ENCODE results near the gene KIF26B. TPM values are rescaled to one million over a fixed set of nuclear protein-coding genes. Genes with fewer than 3 reads are reported as not detected.

KIF26B gene
- polyA plus RNA-seq, 1 donor from 2014 or later: 6.3 TPM

DNA sequence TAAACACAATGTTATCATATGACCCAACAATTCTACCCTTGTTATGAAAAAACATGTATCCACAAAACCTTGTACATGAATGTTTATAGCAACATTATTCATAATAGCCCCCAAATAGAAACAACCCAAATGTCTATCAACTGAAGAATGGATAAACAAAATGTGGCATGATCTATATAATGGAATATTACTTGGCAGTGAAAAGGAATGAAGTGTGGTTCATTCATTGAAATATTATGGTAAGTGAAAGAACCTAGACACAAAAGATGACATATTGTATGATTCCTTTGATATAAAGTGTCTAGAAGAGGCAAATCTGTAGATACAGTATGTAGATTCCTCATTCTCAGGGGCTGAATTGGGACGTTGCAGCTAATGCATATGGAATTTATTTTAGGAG lies 151.2 kb downstream of the KIF26B start:
- Histone ChIP-seq H3K4me3 (ENCODE audit: low read length) (no peak overlapping the region), H3K9ac (ENCODE audit: low read length) (no peak overlapping the region), H3K9me2 (ENCODE audit: insufficient read depth, low read length) (no peaks in the 10 kb centered on the region), H3K27ac (ENCODE audit: low read length) (no peak overlapping the region), H4K20me1 (ENCODE audit: insufficient read depth) (no peaks in the 10 kb centered on the region), H3K9me3 (ENCODE audit: low read length) (no peaks in the 10 kb centered on the region), H3K4me2 (ENCODE audit: low read length) (no peak overlapping the region), H3K27me3 (ENCODE audit: insufficient read depth, low read depth, low read length) (no peaks in the 10 kb centered on the region), H3K79me2 (replicated peaks; ENCODE audit: insufficient read depth, low read length) (no peaks in the 10 kb centered on the region), H3K36me3 (ENCODE audit: insufficient read depth, low read length) (no peaks in the 10 kb centered on the region), H2AFZ (ENCODE audit: low read depth, low read length) (no peak overlapping the region), H3F3A (ENCODE audit: insufficient read depth, low read length, poor library complexity, severe bottlenecking) (no peaks in the 10 kb centered on the region)
- TF ChIP-seq, protein P1, sequence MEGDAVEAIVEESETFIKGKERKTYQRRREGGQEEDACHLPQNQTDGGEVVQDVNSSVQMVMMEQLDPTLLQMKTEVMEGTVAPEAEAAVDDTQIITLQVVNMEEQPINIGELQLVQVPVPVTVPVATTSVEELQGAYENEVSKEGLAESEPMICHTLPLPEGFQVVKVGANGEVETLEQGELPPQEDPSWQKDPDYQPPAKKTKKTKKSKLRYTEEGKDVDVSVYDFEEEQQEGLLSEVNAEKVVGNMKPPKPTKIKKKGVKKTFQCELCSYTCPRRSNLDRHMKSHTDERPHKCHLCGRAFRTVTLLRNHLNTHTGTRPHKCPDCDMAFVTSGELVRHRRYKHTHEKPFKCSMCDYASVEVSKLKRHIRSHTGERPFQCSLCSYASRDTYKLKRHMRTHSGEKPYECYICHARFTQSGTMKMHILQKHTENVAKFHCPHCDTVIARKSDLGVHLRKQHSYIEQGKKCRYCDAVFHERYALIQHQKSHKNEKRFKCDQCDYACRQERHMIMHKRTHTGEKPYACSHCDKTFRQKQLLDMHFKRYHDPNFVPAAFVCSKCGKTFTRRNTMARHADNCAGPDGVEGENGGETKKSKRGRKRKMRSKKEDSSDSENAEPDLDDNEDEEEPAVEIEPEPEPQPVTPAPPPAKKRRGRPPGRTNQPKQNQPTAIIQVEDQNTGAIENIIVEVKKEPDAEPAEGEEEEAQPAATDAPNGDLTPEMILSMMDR (IDR thresholded peaks at IDR 0.05; ENCODE audit: poor library complexity, severe bottlenecking): no peak
- TF ChIP-seq EZH2 (IDR thresholded peaks at IDR 0.05; ENCODE audit: borderline replicate concordance, insufficient read depth, low read length, poor library complexity, severe bottlenecking) (no peak), EP300 (conservative IDR thresholded peaks at IDR 0.05; ENCODE audit: poor library complexity, severe bottlenecking) (no peak), TAF1 (IDR thresholded peaks at IDR 0.05; ENCODE audit: low read depth) (no peak), SMC3 (conservative IDR thresholded peaks at IDR 0.05; ENCODE audit: poor library complexity) (no peak), POLR2AphosphoS5 (IDR thresholded peaks at IDR 0.05) (no peak), MXI1 (conservative IDR thresholded peaks at IDR 0.05; ENCODE audit: poor library complexity, severe bottlenecking) (no peak)
- TF ChIP-seq, protein P2, sequence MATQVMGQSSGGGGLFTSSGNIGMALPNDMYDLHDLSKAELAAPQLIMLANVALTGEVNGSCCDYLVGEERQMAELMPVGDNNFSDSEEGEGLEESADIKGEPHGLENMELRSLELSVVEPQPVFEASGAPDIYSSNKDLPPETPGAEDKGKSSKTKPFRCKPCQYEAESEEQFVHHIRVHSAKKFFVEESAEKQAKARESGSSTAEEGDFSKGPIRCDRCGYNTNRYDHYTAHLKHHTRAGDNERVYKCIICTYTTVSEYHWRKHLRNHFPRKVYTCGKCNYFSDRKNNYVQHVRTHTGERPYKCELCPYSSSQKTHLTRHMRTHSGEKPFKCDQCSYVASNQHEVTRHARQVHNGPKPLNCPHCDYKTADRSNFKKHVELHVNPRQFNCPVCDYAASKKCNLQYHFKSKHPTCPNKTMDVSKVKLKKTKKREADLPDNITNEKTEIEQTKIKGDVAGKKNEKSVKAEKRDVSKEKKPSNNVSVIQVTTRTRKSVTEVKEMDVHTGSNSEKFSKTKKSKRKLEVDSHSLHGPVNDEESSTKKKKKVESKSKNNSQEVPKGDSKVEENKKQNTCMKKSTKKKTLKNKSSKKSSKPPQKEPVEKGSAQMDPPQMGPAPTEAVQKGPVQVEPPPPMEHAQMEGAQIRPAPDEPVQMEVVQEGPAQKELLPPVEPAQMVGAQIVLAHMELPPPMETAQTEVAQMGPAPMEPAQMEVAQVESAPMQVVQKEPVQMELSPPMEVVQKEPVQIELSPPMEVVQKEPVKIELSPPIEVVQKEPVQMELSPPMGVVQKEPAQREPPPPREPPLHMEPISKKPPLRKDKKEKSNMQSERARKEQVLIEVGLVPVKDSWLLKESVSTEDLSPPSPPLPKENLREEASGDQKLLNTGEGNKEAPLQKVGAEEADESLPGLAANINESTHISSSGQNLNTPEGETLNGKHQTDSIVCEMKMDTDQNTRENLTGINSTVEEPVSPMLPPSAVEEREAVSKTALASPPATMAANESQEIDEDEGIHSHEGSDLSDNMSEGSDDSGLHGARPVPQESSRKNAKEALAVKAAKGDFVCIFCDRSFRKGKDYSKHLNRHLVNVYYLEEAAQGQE (IDR thresholded peaks at IDR 0.05; ENCODE audit: borderline replicate concordance): no peak

DNA sequence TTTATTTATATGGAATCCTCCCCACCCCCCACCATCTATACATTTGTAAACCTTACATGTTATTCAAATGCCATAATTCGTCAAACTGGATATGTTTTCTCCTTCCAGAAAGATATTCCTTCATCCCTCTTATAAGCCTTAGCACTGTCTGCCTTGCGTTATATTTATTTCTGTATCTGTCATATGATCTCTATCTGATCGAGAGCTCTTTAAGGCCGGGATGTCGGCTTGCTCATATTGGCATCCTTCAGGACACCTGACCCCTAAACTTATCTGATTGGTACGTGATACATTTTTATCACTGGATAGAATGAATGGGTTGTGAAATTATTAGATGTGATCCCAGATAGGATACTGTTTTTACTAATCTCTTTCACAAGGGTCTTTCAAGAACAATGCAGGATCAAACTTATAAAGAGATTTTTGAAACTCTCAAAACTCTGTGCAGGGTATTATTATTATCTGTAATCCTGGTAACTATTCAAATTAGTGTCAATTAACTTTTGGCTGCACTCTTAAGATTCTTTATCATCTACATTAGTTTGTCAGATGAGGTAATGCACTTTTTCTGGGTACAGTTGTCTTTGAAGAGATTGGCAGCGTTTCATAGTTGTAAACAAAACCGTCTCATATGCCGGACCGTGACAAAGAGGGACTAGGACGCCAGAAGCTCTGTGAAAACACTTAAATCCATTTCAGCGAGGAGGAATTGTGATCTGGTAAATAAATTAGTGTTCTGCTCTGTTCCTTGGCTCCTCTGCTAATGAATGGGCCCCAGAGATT lies 152.0 kb downstream of the KIF26B start:
- no peaks in the 10 kb centered on the region for H3K9me3 ChIP-seq (ENCODE audit: low read length)
- H3K79me2 ChIP-seq (replicated peaks; ENCODE audit: insufficient read depth, low read length): no peaks in the 10 kb centered on the region
- no peaks in the 10 kb centered on the region for H3K27me3 ChIP-seq (ENCODE audit: insufficient read depth, low read depth, low read length)
- no peaks in the 10 kb centered on the region for H3K9me2 ChIP-seq (ENCODE audit: insufficient read depth, low read length)
- H3K4me3 ChIP-seq (ENCODE audit: low read length): no peak overlapping the region
- H3K4me2 ChIP-seq (ENCODE audit: low read length): no peak overlapping the region
- no peak overlapping the region for H2AFZ ChIP-seq (ENCODE audit: low read depth, low read length)
- H3K36me3 ChIP-seq (ENCODE audit: insufficient read depth, low read length): no peaks in the 10 kb centered on the region
- no peaks in the 10 kb centered on the region for H3F3A ChIP-seq (ENCODE audit: insufficient read depth, low read length, poor library complexity, severe bottlenecking)
- H4K20me1 ChIP-seq (ENCODE audit: insufficient read depth): no peaks in the 10 kb centered on the region
- no peak overlapping the region for H3K27ac ChIP-seq (ENCODE audit: low read length)
- TF ChIP-seq RAD21 (conservative IDR thresholded peaks at IDR 0.05): no peak
- no peak for TF ChIP-seq EP300 (conservative IDR thresholded peaks at IDR 0.05; ENCODE audit: poor library complexity, severe bottlenecking)
- TF ChIP-seq, protein P2 (IDR thresholded peaks at IDR 0.05; ENCODE audit: borderline replicate concordance): no peak
- no peak for TF ChIP-seq MXI1 (conservative IDR thresholded peaks at IDR 0.05; ENCODE audit: poor library complexity, severe bottlenecking)
- TF ChIP-seq, protein P1 (IDR thresholded peaks at IDR 0.05; ENCODE audit: poor library complexity, severe bottlenecking): no peak
- no peak for TF ChIP-seq POLR2AphosphoS5 (IDR thresholded peaks at IDR 0.05)
- TF ChIP-seq EZH2 (IDR thresholded peaks at IDR 0.05; ENCODE audit: borderline replicate concordance, insufficient read depth, low read length, poor library complexity, severe bottlenecking): no peak
- TF ChIP-seq SMC3 (conservative IDR thresholded peaks at IDR 0.05; ENCODE audit: poor library complexity): no peak
- TF ChIP-seq TAF1 (IDR thresholded peaks at IDR 0.05; ENCODE audit: low read depth): no peak
- H3K9ac ChIP-seq (ENCODE audit: low read length): no peak overlapping the region

Data from neural cell (in vitro differentiated cells).